ENCODE measurements around the gene TSBP1. TPM values are rescaled to one million over a fixed set of nuclear protein-coding genes. Genes with fewer than 3 reads are reported as not detected.

The TSBP1 gene
- total RNA-seq, 2 experiments from 2014 or later, result not detected

- no peaks in the 10 kb centered on the region for H3K79me2 ChIP-seq (ENCODE audit: insufficient read depth, low read depth, low read length)
- H3K36me3 ChIP-seq (ENCODE audit: insufficient read depth, low read length), result no peaks in the 10 kb centered on the region
- H3K4me3 ChIP-seq (ENCODE audit: low read depth, low read length, poor library complexity, severe bottlenecking), result no peak overlapping the region
- peaks cover 9% of the 10 kb centered on the region for H3K4me1 ChIP-seq (ENCODE audit: insufficient read depth, low read length, poor library complexity, severe bottlenecking)
- no peak overlapping the region for H3K27ac ChIP-seq (ENCODE audit: low read depth, low read length, poor library complexity, severe bottlenecking)
- H3K4me2 ChIP-seq (ENCODE audit: low read length), result no peak overlapping the region
- TF ChIP-seq CTCF (conservative IDR thresholded peaks at IDR 0.05; ENCODE audit: low read length) (no peak), EZH2phosphoT487 (IDR thresholded peaks at IDR 0.05; ENCODE audit: borderline replicate concordance, low read depth, low read length) (no peak)
- intact Hi-C loops (cut with micrococcal nuclease; ENCODE audit: unreplicated experiment), result no loop called here
- DNase-seq (ENCODE audit: low spot score), result no peak
- no peaks in the 10 kb centered on the region for H4K20me1 ChIP-seq (ENCODE audit: insufficient read depth, low read length)
- H3K9me2 ChIP-seq (ENCODE audit: insufficient read depth, low read length), result no peaks in the 10 kb centered on the region
- no peaks in the 10 kb centered on the region for H3K9me3 ChIP-seq (ENCODE audit: low read length)
- no TSS peak for BruUV-seq (replicated peaks)
- no peak overlapping the region for H2AFZ ChIP-seq (ENCODE audit: low read length)
- ChIA-PET POLR2A (no interaction called here), CTCF (ENCODE audit: unreplicated experiment) (no interaction called here)
Observed at GRCh38 chr6:32410906-32411305, 39.2 kb upstream of the TSBP1 start.

GRCh38 chr6:32406857-32407256 lies 35.2 kb upstream of the TSBP1 start, which contains the start of gene BTNL2:
Gene BTNL2, minus strand, starts transcription at chr6:32407181. Its CDS starts 58 bp downstream, at chr6:32407123.
- no peaks in the 10 kb centered on the region for H3K79me2 ChIP-seq (ENCODE audit: insufficient read depth, low read depth, low read length)
- no peak within 1 kb of the TSS for H3K4me2 ChIP-seq (ENCODE audit: low read length)
- no peaks in the 10 kb centered on the region for H3K36me3 ChIP-seq (ENCODE audit: insufficient read depth, low read length)
- POLR2A ChIA-PET, result interaction anchor here (0.6 to 1.2 kb wide), 3 partner anchors 296 to 461 kb away, joined by 3 to 5 read pairs (median 3); no protein-coding TSS in a partner anchor
- no peak for DNase-seq (ENCODE audit: low spot score)
- no peaks in the 10 kb centered on the region for H4K20me1 ChIP-seq (ENCODE audit: insufficient read depth, low read length)
- H3K9me3 ChIP-seq (ENCODE audit: low read length), result no peaks in the 10 kb centered on the region
- H3K4me1 ChIP-seq (ENCODE audit: insufficient read depth, low read length, poor library complexity, severe bottlenecking), result peaks cover 8% of the 10 kb centered on the region
- peak within 1 kb of the TSS; percentile 45; the same call in 1 of the 2 replicates for H2AFZ ChIP-seq (ENCODE audit: low read length)
- intact Hi-C loops (cut with micrococcal nuclease; ENCODE audit: unreplicated experiment), result no loop called here
- BruUV-seq (replicated peaks), result no TSS peak
- H3K27ac ChIP-seq (ENCODE audit: low read depth, low read length, poor library complexity, severe bottlenecking), result no peak within 1 kb of the TSS
- CTCF ChIA-PET (ENCODE audit: unreplicated experiment), result interaction anchor here (0.5 kb wide), 1 partner anchor 203 kb away, joined by 4 read pairs; no protein-coding TSS in a partner anchor
- TF ChIP-seq CTCF (conservative IDR thresholded peaks at IDR 0.05; ENCODE audit: low read length), result no peak
- TF ChIP-seq EZH2phosphoT487 (IDR thresholded peaks at IDR 0.05; ENCODE audit: borderline replicate concordance, low read depth, low read length), result no peak
- H3K9me2 ChIP-seq (ENCODE audit: insufficient read depth, low read length), result no peaks in the 10 kb centered on the region
- H3K4me3 ChIP-seq (ENCODE audit: low read depth, low read length, poor library complexity, severe bottlenecking), result no peak within 1 kb of the TSS

GRCh38 chr6:32406197-32406596 lies 34.5 kb upstream of the TSBP1 start:
- peaks cover 15% of the 10 kb centered on the region for H3K4me1 ChIP-seq (ENCODE audit: insufficient read depth, low read length, poor library complexity, severe bottlenecking)
- no peak for DNase-seq (ENCODE audit: low spot score)

More at GRCh38 chr6:32406197-32406596, 34.5 kb upstream of the TSBP1 start:
- Histone ChIP-seq H3K79me2 (ENCODE audit: insufficient read depth, low read depth, low read length) (no peaks in the 10 kb centered on the region), H2AFZ (ENCODE audit: low read length) (no peak overlapping the region), H3K4me2 (ENCODE audit: low read length) (no peak overlapping the region), H3K9me3 (ENCODE audit: low read length) (no peaks in the 10 kb centered on the region), H3K36me3 (ENCODE audit: insufficient read depth, low read length) (no peaks in the 10 kb centered on the region), H4K20me1 (ENCODE audit: insufficient read depth, low read length) (no peaks in the 10 kb centered on the region), H3K4me3 (ENCODE audit: low read depth, low read length, poor library complexity, severe bottlenecking) (no peak overlapping the region), H3K9me2 (ENCODE audit: insufficient read depth, low read length) (no peaks in the 10 kb centered on the region), H3K27ac (ENCODE audit: low read depth, low read length, poor library complexity, severe bottlenecking) (no peak overlapping the region)
- CTCF ChIA-PET (ENCODE audit: unreplicated experiment), result interaction anchor here (0.5 kb wide), 1 partner anchor 203 kb away, joined by 4 read pairs; no protein-coding TSS in a partner anchor
- intact Hi-C loops (cut with micrococcal nuclease; ENCODE audit: unreplicated experiment), result no loop called here
- POLR2A ChIA-PET, result interaction anchor here (0.6 to 1.2 kb wide), 3 partner anchors 297 to 462 kb away, joined by 3 to 5 read pairs (median 3); no protein-coding TSS in a partner anchor
- BruUV-seq (replicated peaks), result no TSS peak
- TF ChIP-seq EZH2phosphoT487 (IDR thresholded peaks at IDR 0.05; ENCODE audit: borderline replicate concordance, low read depth, low read length) (no peak), CTCF (conservative IDR thresholded peaks at IDR 0.05; ENCODE audit: low read length) (no peak)
